HepG2 (cell line): ENCODE results near the gene KEL.

Experiments used
- ATRX ChIP-seq: sonication (generic); formaldehyde crosslinking; IDR thresholded peaks from 2 replicates; pipeline ENCODE4 v1.4.0; 2020; ENCODE audit warnings: missing genetic modification reagents, borderline replicate concordance
- DNMT1 ChIP-seq: sonication (generic); formaldehyde crosslinking; IDR thresholded peaks from 2 replicates; pipeline ENCODE4 v1.5.1; 2020; ENCODE audit warnings: mild to moderate bottlenecking, missing genetic modification reagents
- EED ChIP-seq: sonication (generic); formaldehyde crosslinking; IDR thresholded peaks from 2 replicates; pipeline ENCODE4 v1.5.0; 2020; ENCODE audit warnings: mild to moderate bottlenecking, missing genetic modification reagents
- PAWR ChIP-seq: sonication (generic); formaldehyde crosslinking; IDR thresholded peaks from 2 replicates; pipeline ENCODE4 v1.4.0; 2020; ENCODE audit warnings: missing genetic modification reagents, mild to moderate bottlenecking, borderline replicate concordance
- POLR2A ChIP-seq, 2 experiments: IDR thresholded peaks; 2 replicates each; pipeline ENCODE4 v1.6.1; 2011; ENCODE audit warnings: low read depth in 2 of 2, low read length in 2 of 2, mild to moderate bottlenecking in 1 of 2, moderate library complexity in 1 of 2; ENCODE audit not compliant: insufficient read depth in 1 of 2
- RAD21 ChIP-seq: fragments of 450-650 bp; formaldehyde crosslinking; IDR thresholded peaks from 2 replicates; pipeline ENCODE4 v1.5.0; 2020; ENCODE audit warnings: mild to moderate bottlenecking
- SCMH1 ChIP-seq: sonication (generic); formaldehyde crosslinking; IDR thresholded peaks from 2 replicates; pipeline ENCODE4 v1.9.0; 2021; ENCODE audit warnings: missing genetic modification reagents, mild to moderate bottlenecking, borderline replicate concordance
- ZNF3 ChIP-seq: IDR thresholded peaks from 2 replicates; pipeline ENCODE4 v1.7.0; 2017; ENCODE audit warnings: inconsistent platforms
- TF ChIP-seq, protein P1 (sequence below): sonication (generic); formaldehyde crosslinking; IDR thresholded peaks from 2 replicates; pipeline ENCODE4 v1.8.1; 2023; ENCODE audit warnings: missing genetic modification reagents, mild to moderate bottlenecking, borderline replicate concordance

GRCh38 chr7:142914121-142914520 is 48.0 kb downstream of the KEL start:
- TF ChIP-seq POLR2A (IDR thresholded peaks at IDR 0.05; ENCODE audit: insufficient read depth in 1 of 2, low read depth in 2 of 2, low read length in 2 of 2) (no peak), ATRX (no peak), PAWR (no peak), EED (CRISPR knock-in tag) (no peak), SCMH1 (CRISPR knock-in tag) (no peak), RAD21 (CRISPR knock-in tag) (no peak), DNMT1 (CRISPR knock-in tag) (no peak), ZNF3 (CRISPR knock-in tag) (no peak)
- TF ChIP-seq, protein P1, sequence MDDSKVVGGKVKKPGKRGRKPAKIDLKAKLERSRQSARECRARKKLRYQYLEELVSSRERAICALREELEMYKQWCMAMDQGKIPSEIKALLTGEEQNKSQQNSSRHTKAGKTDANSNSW, result no peak
